Skin epidermis (tissue), 12 donors: Measurements from ENCODE around the gene ITGB5.

Source experiments
- H3K27ac ChIP-seq, 21 experiments: fragments of 200-600 bp; sonication (generic) in 11 of 21; one replicate each; pipeline ENCODE4 v1.5.0; 2020; ENCODE audit warnings: mild to moderate bottlenecking in 3 of 21, inconsistent platforms in 2 of 21, moderate library complexity in 2 of 21
- H3K4me3 ChIP-seq, 7 experiments: fragments of 200-600 bp; sonication (generic) in 2 of 7; one replicate each; pipeline ENCODE4 v1.5.0; 2020; ENCODE audit warnings: inconsistent platforms in 2 of 7, mild to moderate bottlenecking in 2 of 7, moderate library complexity in 1 of 7

Gene ITGB5

DNA sequence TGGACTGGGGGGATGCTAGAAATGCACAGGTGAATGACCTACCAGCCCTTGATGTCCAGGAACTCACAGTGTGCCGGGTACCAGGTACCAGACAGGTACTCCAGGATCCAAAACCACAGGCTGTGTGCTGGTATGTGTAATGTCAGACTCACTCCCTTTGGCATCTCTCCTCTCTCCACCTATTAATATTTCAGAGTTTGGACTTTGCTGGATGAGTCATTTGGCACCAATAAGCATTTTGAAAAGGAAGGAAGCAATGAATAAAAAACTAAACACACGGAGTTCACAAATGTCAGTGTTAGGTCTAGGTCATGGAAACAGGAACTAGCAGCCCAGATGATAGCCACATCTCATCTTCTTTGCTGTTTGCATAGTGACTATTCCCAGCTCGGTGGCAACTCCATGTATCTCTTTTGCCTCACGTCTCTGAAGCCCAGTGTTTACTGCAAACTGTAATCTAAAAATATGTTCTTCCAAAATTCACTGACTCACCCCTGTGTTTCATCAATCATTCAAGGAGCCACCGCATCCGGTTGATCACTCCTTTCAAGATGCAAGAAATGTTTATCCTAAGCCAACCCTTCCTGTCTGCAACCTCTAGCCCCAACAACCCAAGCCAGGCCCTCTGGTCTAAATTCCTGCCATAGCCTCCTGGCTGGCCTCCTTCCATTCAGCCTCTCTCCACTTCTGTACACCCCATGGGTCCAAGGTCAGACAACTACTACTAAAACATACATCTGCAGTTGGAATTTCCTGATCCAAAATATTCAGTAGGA lies 8.4 kb downstream of the ITGB5 start:
- no peak overlapping the region for H3K4me3 ChIP-seq
- H3K27ac ChIP-seq, result peak overlapping the region in 19 of 21 experiments; percentile 17 to 75 (median 55)

DNA sequence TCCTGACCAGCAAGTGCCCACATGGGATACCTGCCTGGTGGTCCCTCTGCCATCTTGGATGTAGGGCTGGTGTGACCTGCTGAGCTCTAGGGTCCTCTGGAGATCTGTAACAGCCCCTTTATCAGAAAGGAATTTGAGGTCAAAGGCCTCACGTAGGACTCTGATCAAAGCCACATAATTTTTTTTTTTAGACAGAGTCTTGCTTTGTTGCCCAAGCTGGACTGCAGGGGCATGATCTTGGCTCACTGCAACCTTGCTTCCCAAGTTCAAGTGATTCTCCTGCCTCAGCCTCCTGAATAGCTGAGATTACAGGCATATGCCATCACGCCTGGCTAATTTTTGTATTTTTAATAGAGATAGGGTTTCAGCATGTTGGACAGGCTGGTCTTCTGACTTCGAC lies 9.5 kb downstream of the ITGB5 start:
- Histone ChIP-seq H3K4me3 (no peak overlapping the region), H3K27ac (peak overlapping the region in 13 of 21 experiments; percentile 8 to 75 (median 55))

DNA sequence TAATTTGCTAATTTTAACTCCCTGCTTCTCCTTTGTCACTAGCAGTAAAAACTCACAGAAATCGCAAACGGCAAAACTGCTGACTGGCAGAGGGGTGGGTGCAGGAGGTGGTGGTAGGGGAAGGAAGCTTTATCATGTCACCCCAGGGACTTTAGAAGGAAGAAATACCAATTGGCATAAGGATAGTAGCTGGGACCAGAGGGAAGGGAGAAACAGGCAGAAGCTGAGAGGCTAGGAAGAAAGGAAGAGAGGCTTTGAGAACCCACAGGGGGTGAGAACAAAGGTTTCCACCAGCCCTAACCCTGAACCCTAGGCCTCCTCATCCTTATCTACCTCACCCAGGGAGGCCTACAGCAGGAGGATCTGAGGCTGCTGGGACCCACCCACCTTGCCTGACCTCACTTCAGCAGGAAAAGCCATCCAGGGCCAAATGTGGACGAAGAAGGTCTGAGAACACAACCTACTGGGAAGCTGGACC lies 10.7 kb downstream of the ITGB5 start:
- Histone ChIP-seq H3K4me3 (no peak overlapping the region), H3K27ac (peak overlapping the region in 8 of 21 experiments; percentile 5 to 70 (median 34))

DNA sequence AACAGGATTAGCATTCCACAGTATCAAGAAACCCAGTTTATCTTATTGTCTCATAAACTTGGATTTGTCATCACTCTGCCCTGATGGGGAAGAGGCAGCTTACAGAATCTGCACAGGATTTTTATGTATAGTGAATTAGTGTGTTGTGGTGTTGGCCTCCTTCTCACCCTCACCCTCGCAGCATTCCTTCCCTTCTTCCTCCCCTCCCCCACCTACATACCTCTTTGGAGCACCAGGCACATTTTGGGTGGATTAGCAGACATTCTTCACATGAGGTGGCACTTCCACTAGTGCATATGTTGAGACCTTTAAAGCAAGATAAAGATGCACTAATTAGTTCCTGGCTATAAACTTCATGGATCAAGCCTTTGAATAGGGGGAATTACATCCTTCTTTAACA lies 13.9 kb downstream of the ITGB5 start:
- Histone ChIP-seq H3K27ac (no peak overlapping the region), H3K4me3 (no peak overlapping the region)

DNA sequence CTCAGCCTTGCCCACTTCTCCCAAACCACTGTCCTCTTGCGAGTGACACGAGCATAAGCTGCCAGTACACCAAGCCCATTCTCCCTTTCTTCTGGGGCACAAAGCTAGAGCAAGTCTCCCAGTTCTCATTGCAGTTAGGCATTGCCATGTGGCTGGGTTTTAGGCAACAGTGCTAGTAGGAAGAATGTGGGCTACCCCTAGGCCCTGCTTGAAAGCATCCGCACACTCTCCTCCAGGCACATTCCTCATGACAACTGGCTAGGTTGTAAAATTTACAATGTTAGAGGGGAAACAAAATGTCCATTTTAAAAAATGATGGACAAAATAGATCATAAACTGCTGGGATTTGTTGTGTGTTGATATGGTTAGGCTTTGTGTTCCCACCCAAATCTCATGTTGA lies 19.7 kb downstream of the ITGB5 start:
- no peak overlapping the region for H3K27ac ChIP-seq
- no peak overlapping the region for H3K4me3 ChIP-seq

DNA sequence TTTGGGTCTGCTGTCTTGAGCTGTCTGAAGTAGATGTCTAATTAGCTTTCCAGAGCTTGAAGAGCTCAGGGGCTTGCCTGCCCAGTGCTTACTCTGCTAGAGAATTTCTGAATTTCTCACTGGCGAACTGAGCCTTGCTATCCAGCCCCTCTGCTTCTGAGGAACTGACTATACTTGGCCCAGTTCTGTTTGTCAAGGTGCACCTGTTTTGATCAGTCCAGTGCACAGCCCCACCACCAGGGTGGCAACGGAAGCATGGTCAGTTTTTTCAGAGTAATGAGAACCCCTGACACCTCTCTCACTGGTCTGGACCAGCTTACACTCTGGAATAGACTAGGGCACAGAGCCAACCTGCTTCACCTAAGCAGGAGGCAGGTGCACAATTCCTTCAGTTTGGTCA lies 25.2 kb downstream of the ITGB5 start:
- H3K4me3 ChIP-seq, result no peak overlapping the region
- peak overlapping the region in 9 of 21 experiments; percentile 10 to 77 (median 38) for H3K27ac ChIP-seq

DNA sequence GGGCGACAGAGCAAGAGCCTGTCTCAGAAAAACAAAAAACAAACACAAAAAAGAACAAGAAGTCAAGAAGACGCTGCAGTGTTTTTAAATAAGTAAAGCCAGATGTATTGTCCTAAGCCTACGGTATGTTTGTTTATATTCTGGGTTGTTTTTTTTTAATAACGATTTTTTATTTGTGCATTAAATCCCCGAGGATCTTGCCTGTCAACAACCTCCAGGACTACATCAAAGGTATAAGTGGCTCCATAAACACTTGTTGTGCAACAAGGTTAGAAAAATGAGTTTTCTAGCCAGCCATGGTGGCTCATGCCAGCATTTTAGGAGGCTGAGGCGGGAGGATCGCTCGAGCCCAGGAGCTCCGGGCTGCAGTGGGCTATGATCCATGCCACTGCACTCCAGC lies 26.1 kb downstream of the ITGB5 start:
- H3K27ac ChIP-seq, result peak overlapping the region in 12 of 21 experiments; percentile 10 to 77 (median 52)
- no peak overlapping the region for H3K4me3 ChIP-seq

DNA sequence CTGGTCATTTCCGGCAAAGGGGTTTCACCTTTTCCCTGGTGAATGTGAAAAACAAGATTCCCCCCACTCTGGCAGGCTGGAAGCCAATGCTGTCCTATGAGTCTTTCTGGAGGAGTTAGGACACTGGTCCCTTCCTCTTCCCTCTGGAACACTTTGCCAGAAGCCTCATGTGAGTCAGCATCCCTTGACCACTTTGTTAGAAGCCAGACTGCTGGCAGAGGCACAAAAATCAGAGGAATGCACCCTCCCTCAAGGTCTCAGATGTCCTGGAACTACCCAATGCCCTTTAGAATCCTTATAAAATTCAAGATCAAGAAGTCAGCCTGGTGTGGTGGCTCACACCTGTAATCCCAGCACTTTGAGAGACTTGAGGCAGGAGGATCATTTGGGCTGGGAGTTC lies 26.6 kb downstream of the ITGB5 start:
- Histone ChIP-seq H3K4me3 (no peak overlapping the region), H3K27ac (peak overlapping the region in 12 of 21 experiments; percentile 10 to 77 (median 52))

DNA sequence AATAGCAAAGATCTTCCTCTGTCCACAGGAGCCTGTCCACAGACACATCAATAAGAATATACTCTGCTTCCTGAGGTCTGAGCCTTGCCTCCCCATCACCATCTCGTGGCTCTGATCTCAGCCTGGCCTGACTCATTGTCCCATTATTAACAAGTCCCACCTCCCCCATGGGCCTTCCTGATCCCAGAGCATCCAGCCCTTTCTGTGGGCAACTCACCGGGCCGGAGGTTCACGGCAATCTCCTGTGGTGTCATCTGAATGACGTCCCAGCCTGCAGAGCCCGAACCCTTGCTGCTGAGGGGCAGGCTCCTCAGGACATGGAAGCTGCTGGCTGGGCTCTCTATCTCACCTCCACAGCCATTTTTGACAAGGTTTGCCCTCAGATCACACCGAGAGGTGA lies 28.1 kb downstream of the ITGB5 start:
- Histone ChIP-seq H3K4me3 (no peak overlapping the region), H3K27ac (peak overlapping the region in 11 of 21 experiments; percentile 4 to 77 (median 71))

DNA sequence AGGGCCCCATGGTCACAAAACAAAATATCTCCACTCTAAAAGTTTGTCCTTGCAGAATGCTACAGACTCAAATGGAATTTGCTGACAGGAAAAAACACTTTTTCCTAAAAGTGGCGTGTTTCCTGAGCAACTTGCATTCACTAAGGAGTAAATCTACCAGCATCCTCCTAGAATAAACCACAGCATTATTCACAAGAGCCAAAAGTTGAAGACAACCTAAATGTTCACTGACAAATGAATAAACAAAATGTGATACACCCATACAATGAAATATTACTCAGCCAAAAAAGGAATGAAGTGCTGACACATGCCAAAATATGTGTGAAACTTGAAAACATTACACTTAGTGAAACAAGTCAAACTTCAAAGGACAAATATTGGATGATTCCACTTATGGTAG lies 28.9 kb downstream of the ITGB5 start:
- H3K27ac ChIP-seq, result peak overlapping the region in 7 of 21 experiments; percentile 6 to 77 (median 72)

DNA sequence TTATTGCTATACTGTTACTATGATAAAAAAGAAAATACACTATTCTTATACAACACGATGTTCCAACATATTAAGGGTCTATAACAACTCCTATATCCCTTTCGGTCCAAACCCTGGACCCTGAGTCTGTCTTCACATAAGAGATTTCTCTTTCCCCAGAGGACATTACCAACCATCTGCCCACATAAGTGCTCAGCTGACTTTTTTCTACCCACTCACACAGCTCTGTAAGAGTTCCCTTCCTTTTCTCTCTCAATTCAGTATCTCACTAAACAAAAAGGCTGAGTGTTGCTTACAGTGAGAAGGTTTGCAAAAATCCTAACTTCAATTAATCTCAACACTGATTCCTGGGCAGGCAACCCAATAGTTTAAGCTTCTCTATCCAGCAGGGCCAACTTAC lies 30.5 kb downstream of the ITGB5 start:
- H3K27ac ChIP-seq, result peak overlapping the region in 2 of 21 experiments; percentile 22 to 72
- no peak overlapping the region for H3K4me3 ChIP-seq

More for the DNA sequence above, 28.9 kb downstream of the ITGB5 start:
- no peak overlapping the region for H3K4me3 ChIP-seq

DNA sequence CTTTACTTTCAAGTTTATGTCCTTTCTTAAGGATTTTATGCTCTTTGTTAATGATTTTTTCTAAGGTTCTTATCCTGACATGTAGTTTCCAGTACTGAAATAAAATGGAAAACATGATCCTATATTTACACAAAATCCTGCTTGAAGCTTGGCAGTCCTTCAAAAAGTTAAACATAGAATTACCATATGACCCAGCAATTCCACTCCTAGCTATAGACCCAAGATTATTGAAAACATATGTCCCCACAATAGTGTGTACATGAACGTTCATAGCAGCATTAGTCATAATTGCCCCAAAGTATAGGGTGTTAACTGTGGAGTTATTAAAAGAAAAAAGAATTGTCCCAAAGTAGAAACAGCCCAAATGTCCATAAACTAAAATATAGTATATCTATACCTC lies 33.2 kb downstream of the ITGB5 start:
- H3K27ac ChIP-seq, result peak overlapping the region in 1 of 21 experiments; percentile 33

DNA sequence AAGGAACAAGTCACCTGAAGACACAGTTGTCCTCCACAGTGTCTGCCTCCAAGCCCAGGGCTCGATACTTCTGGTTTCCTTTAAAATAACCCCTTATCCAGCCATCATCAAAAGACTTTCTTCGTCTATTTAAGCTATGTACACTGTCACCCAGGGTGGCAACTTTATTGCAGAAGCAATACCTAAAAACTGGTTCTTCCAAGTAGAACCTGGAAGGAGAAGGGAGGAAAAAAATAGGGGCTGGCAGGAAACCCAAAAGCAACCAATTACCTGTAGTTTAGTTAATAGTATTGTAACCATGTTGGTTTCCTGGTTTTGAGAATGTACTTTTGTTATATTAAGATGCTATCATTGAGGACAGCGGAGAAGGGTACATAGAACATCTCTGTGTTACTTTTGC lies 33.7 kb downstream of the ITGB5 start:
- peak overlapping the region in 3 of 21 experiments; percentile 18 to 76 (median 33) for H3K27ac ChIP-seq
- H3K4me3 ChIP-seq, result no peak overlapping the region

More for the DNA sequence above, 33.2 kb downstream of the ITGB5 start:
- no peak overlapping the region for H3K4me3 ChIP-seq

DNA sequence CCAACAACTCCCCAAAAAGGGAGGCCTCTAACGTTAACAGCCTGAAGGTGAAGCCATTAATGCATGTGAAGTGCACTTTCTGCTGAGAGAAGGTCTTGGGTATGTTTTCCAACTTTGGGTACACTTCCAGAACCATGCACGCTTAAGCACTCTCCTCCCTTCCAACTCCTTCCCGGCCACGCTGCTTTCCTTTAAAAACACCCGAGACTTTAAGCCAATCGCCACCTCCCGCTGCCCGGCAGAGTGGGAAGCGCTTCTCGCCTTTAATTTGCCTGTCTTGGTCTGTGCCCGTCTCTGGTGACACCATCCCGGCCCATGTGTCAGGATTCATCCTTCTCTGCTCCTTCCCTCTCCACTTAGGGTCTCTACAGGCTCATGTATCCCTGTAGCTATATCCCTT lies 35.3 kb downstream of the ITGB5 start:
- Histone ChIP-seq H3K4me3 (no peak overlapping the region), H3K27ac (peak overlapping the region in 13 of 21 experiments; percentile 1 to 76 (median 31))

DNA sequence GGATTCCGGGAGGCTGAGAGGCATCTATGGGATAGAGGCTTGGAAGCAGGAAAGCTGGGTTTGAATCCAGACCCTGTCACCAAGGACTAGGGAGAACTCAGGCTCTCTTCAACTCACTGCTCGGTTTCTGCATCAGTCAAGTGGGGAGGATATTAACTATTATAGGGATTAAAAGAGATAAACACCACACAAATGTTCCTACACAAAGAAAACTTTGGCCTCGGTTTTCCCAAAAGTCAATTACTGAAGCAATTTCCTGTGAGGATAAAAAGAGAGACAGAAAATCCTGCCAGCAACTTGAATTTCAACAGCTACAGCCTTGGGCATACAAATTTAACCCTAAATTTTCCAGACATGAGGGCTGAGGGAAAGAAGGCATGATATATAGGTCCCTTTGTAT lies 36.0 kb downstream of the ITGB5 start:
- no peak overlapping the region for H3K4me3 ChIP-seq
- peak overlapping the region in 17 of 21 experiments; percentile 1 to 76 (median 51) for H3K27ac ChIP-seq

DNA sequence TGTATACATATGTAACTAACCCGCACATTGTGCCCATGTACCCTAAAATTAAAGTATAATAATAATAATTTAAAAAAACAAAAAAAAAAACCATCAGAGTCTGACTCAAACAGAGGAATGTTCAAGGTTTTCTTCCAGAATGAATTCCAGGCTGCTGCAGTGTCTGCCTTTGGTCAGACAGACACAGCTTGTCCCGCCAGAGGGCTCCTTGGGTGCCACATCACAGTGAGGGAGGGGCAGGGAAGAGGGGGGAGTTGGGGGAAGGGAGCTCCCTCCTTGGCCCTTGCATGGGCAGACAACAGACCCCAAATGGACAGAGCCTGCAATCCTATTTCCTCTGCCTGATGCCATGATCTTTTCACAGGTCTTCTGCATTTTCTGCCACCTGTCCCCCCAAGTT lies 36.5 kb downstream of the ITGB5 start:
- H3K27ac ChIP-seq, result peak overlapping the region in 16 of 21 experiments; percentile 1 to 76 (median 54)
- H3K4me3 ChIP-seq, result no peak overlapping the region

DNA sequence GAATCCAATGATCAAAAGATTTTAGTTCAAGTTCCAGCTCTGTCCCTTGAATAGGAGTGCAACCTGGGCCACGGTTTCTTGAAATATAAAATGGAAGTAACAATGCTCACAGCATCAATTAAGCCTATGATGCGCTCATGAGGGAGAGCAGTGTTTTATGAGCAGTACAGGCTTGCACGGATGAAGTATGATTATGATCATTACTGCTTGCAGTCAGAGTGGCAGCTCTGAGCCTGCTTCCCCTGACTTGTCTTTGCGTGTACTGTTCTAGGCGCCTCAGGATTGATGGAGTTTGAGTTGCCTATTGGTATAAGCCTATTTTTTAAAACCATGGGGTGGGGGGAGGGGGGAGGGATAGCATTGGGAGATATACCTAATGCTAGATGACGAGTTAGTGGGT lies 37.0 kb downstream of the ITGB5 start:
- Histone ChIP-seq H3K27ac (peak overlapping the region in 12 of 21 experiments; percentile 20 to 76 (median 54)), H3K4me3 (no peak overlapping the region)

DNA sequence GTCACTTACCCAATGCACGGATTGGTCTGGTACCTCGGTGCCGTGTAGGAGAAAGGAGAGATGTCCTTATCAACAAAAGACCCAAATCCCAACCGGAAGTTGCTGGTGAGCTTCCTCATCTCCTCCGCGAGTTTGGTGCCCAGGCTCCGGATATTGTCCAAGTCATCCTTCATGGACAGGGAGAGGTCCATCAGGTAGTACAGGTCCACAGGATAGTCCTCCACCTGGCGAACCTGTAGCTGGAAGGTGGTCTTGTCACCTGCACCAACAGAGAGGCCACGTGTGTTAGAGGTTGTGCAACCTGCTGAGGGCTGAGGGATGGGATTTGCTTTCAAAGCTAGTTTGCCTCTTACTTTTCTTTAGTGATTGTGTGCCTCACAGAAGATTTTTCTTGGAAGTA lies 38.9 kb downstream of the ITGB5 start:
- H3K27ac ChIP-seq, result peak overlapping the region in 3 of 21 experiments; percentile 1 to 76 (median 28)
- H3K4me3 ChIP-seq, result no peak overlapping the region

DNA sequence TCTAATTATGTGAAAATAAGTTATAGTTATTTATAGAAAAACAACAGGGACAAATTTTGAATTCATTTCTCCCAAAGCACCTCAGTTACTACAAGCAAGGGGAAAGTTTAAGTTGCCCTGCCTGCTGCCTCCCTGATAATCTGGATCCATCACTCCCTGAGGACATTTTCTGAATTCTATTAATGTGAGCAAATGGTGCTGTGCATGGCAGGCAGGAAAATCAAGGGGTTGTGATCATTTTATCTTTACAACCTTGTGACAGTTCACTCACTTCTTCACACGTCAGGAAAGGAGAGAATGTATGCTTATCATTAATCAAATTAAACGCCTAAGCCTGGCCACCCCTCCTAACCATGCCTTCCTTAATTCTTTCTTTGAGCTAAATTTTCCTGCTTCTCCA lies 39.3 kb downstream of the ITGB5 start:
- Histone ChIP-seq H3K4me3 (no peak overlapping the region), H3K27ac (peak overlapping the region in 1 of 21 experiments; percentile 28)

DNA sequence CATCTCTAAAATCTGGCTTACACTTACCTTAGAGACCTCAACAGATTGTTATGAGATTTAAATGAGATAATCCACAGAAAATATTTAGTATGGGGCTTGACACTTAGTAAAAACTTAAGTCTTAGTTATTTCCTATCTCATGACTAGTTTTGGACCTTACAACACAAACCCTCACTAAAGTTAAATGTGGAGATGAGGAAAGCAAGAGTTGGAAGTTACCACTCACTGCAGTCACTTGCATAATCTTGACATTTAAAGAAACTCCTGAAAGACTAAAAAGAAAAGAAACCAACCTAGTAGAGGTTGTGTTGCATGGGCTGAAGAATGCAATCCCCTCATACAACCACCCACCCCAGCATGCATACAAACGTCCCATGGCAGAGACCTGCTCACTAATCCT lies 40.1 kb downstream of the ITGB5 start:
- peak overlapping the region in 7 of 21 experiments; percentile 20 to 89 (median 62) for H3K27ac ChIP-seq
- H3K4me3 ChIP-seq, result no peak overlapping the region

DNA sequence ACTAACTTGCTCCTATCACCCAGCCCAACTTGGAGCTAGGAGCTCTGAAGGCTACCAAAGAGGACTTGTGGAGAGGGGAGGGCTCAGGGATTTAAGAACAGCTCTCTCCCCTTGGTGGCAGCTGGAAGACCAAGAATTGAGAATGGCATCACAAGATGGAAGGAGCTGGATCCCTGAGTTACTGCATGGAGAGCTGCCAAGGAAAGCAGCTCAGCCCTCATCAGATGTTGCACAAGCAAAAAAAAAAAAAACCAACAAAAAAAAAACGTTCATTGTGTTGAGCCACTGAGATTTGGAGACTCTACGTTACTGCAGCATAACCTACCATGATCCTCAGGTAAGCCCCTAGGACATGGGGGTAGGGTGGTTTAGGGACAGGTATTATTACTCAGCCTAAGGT lies 41.0 kb downstream of the ITGB5 start:
- H3K4me3 ChIP-seq, result no peak overlapping the region
- peak overlapping the region in 16 of 21 experiments; percentile 52 to 90 (median 78) for H3K27ac ChIP-seq
